ENCODE data around the gene MGAT3.

Gene MGAT3

GRCh38 chr22:39513791-39514190 is 57.0 kb downstream of the MGAT3 start:
- H3F3A ChIP-seq (ENCODE audit: insufficient read depth), result peaks cover 22% of the 10 kb centered on the region
- H3K27me3 ChIP-seq (ENCODE audit: low read length), result no peaks in the 10 kb centered on the region
- H2AFZ ChIP-seq (ENCODE audit: low read depth, low read length, severe bottlenecking), result no peak overlapping the region
- H3K27ac ChIP-seq (ENCODE audit: low read depth, low read length), result no peak overlapping the region
- no peak overlapping the region for H3K9ac ChIP-seq (ENCODE audit: low read length)
- no peaks in the 10 kb centered on the region for H3K9me2 ChIP-seq (replicated peaks; ENCODE audit: insufficient read depth, low read length)
- H3K4me2 ChIP-seq (ENCODE audit: low read depth, low read length, poor library complexity, severe bottlenecking), result no peak overlapping the region
- H3K9me3 ChIP-seq (ENCODE audit: insufficient read depth, low read length), result no peaks in the 10 kb centered on the region
- no peak for TF ChIP-seq CTCF (IDR thresholded peaks at IDR 0.05; ENCODE audit: insufficient read depth, low read length, poor library complexity, severe bottlenecking)
- no peak for TF ChIP-seq EZH2phosphoT487 (conservative IDR thresholded peaks at IDR 0.05; ENCODE audit: low read length)
- H3K4me3 ChIP-seq (ENCODE audit: insufficient read depth, low read length, poor library complexity, severe bottlenecking), result no peak overlapping the region
- no peaks in the 10 kb centered on the region; the same call in 1 of the 2 replicates for H4K20me1 ChIP-seq (ENCODE audit: low read depth, low read length)
- peaks cover 13% of the 10 kb centered on the region; the same call in 1 of the 2 replicates for H3K36me3 ChIP-seq (ENCODE audit: low read length)
- H3K79me2 ChIP-seq (ENCODE audit: insufficient read depth, low read length), result peaks cover 28% of the 10 kb centered on the region

- H3K4me2 ChIP-seq (ENCODE audit: low read depth, low read length, poor library complexity, severe bottlenecking), result no peak overlapping the region
- TF ChIP-seq EZH2phosphoT487 (conservative IDR thresholded peaks at IDR 0.05; ENCODE audit: low read length) (no peak), CTCF (IDR thresholded peaks at IDR 0.05; ENCODE audit: insufficient read depth, low read length, poor library complexity, severe bottlenecking) (peak; percentile 72)
- peaks cover 28% of the 10 kb centered on the region for H3K79me2 ChIP-seq (ENCODE audit: insufficient read depth, low read length)
- no peaks in the 10 kb centered on the region; the same call in 1 of the 2 replicates for H4K20me1 ChIP-seq (ENCODE audit: low read depth, low read length)
- H3K27ac ChIP-seq (ENCODE audit: low read depth, low read length), result no peak overlapping the region
- H3K9ac ChIP-seq (ENCODE audit: low read length), result no peak overlapping the region
- H3K9me2 ChIP-seq (replicated peaks; ENCODE audit: insufficient read depth, low read length), result no peaks in the 10 kb centered on the region
- peaks cover 13% of the 10 kb centered on the region; the same call in 1 of the 2 replicates for H3K36me3 ChIP-seq (ENCODE audit: low read length)
- H3K4me3 ChIP-seq (ENCODE audit: insufficient read depth, low read length, poor library complexity, severe bottlenecking), result no peak overlapping the region
- no peaks in the 10 kb centered on the region for H3K27me3 ChIP-seq (ENCODE audit: low read length)
- no peak overlapping the region for H2AFZ ChIP-seq (ENCODE audit: low read depth, low read length, severe bottlenecking)
- H3F3A ChIP-seq (ENCODE audit: insufficient read depth), result peaks cover 24% of the 10 kb centered on the region
- no peaks in the 10 kb centered on the region for H3K9me3 ChIP-seq (ENCODE audit: insufficient read depth, low read length)
These were observed 57.7 kb downstream of the MGAT3 start for GRCh38 chr22:39514373-39514973.

DNA sequence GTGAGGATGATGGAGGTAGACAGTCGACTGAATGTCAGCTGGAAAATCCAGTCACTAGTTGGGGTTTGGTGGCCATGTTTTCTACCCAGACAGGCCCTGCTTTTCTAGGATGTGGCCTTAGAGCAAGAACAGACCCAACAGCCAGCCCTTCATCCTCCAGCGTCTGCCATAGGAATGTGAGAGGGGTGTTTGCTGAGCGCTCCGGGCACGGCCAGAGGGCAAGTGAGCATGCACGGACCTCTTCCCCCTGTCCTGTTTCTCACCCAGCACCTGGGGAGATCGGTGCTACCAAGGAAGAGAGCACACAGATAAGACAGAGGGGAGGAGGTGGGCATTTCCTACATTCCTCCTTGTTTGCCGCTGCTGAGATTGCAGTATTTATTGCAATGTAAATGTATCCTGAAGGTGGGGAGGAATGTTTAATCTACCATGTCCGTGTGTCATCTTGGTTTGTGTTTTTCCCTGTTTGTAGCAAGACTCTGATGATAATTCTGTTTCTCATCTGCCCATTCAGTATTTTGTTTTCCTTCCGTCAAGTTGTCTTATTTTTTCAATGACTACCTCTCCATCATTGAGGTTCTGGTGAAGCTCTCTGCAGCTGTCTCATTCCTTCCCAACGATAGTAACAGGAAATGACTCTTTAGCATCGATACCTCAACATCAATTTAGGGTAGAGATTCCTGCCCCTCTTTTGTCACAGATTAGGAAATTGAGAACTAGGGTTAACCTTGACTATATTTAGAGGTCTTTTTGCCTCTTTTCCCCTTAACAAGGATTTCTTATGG is 58.6 kb downstream of the MGAT3 start:
- peaks cover 30% of the 10 kb centered on the region for H3K79me2 ChIP-seq (ENCODE audit: insufficient read depth, low read length)
- H3F3A ChIP-seq (ENCODE audit: insufficient read depth), result peaks cover 25% of the 10 kb centered on the region
- no peaks in the 10 kb centered on the region for H3K9me2 ChIP-seq (replicated peaks; ENCODE audit: insufficient read depth, low read length)
- no peaks in the 10 kb centered on the region for H3K9me3 ChIP-seq (ENCODE audit: insufficient read depth, low read length)
- H3K4me3 ChIP-seq (ENCODE audit: insufficient read depth, low read length, poor library complexity, severe bottlenecking), result no peak overlapping the region
- TF ChIP-seq EZH2phosphoT487 (conservative IDR thresholded peaks at IDR 0.05; ENCODE audit: low read length) (no peak), CTCF (IDR thresholded peaks at IDR 0.05; ENCODE audit: insufficient read depth, low read length, poor library complexity, severe bottlenecking) (no peak)
- no peak overlapping the region for H3K4me2 ChIP-seq (ENCODE audit: low read depth, low read length, poor library complexity, severe bottlenecking)
- H3K36me3 ChIP-seq (ENCODE audit: low read length), result peaks cover 13% of the 10 kb centered on the region; the same call in 1 of the 2 replicates
- H3K27me3 ChIP-seq (ENCODE audit: low read length), result no peaks in the 10 kb centered on the region
- H3K9ac ChIP-seq (ENCODE audit: low read length), result no peak overlapping the region
- no peak overlapping the region for H3K27ac ChIP-seq (ENCODE audit: low read depth, low read length)
- H4K20me1 ChIP-seq (ENCODE audit: low read depth, low read length), result no peaks in the 10 kb centered on the region; the same call in 1 of the 2 replicates
- H2AFZ ChIP-seq (ENCODE audit: low read depth, low read length, severe bottlenecking), result no peak overlapping the region

All from SU-DHL-6 (cell line).